HG02943 (cell line): ENCODE measurements around the gene SH3BP2.

Experiments
- ATAC-seq: cut with Tn5 transposase; IDR thresholded peaks from one replicate; pipeline ENCODE4 v1.9.1; 2021; ENCODE audit warnings: mild to moderate bottlenecking, low read depth, moderate library complexity; ENCODE audit not compliant: unreplicated experiment

SH3BP2 gene

GRCh38 chr4:2789793-2790582 lies 2.9 kb upstream of the SH3BP2 start:
- ATAC-seq, result no peak

DNA sequence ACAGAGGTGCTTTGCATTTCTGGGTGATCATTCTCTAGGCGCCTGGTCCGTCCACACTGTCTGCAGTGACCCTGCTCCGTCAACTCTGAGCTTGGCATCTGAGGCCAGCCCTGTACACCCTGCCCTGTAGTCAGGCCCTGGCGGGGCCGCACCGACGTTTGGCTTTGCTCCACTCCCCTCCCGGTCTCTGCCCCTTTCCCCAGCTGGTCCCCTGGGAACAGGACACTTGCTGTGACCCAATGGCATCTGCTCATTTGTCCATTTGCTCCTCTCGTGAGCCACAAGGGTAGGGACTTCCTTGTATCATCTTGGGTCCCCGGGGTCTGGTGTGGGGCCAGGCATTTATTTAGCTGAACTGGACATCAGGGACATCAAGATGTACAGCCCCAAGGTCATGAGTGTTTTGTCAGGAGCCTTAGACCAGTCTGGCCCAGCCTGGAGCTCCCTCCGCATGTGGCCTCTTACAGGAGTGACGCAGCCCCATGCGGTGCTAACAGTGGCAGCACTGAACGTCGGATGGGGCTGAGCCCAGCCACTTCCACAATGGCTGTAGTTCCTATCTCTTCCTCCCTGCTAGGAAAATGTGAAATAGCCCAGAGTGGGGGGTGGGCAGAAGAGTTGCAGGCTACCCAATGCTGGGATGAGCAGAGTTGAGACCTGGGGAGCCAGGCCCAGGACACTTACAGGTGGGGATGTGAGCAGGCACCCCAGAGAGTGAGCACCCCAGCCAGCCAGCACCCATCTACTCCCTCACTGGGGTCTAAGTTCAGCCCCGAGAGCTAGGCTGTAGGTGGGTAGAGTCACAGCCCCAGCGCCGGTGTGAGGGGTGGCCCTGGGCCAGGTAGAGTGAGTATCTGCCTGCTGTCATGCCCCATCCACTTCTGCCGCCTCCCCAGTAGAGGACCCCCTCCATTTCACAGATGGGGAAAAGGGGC lies 2.0 kb upstream of the SH3BP2 start:
- no peak for ATAC-seq

DNA sequence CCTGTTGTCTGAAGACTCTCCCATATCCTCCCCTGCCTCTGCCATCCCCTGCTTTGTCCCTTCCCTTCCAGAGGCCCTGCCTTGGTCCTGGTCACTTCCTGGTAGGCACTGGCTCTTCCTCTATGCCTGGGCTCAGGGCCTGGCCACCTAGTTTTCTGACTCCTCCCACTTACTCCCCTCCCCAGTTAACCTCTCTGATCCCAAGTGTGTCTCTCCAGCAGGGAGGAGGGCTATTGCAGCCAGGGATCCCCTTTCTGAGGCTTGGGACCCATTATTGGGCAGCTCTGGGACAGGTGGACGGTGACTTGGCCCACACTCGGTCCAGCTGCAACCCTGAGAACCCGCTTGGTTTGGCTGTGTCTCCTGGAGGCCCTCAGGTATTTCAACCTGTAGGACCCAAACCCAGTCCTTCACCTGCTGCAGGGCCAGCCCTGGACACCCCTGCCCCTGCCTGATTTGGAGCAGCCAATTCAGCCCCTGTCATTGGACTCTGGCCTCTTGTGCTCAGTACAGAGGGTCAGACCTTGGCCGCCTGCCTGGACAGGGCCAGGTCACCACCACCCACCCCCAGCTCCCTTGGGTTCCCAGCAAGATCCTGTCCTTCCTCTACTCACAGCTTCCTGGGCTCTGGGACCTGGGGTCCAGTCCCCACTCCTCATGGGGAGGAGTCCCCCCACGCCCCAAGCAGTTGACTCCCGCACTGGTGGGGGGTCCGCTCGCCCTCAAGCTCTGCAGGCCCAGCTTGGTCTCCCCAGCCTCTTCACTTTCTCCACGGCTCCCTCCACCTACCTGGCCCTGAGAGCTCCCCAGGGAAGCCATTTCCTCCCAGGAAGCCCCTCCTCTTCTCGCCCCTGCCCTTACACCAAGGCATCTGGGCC lies 1.1 kb upstream of the SH3BP2 start:
- no peak for ATAC-seq

- ATAC-seq, result no peak
These were observed 532 bp upstream of the SH3BP2 start for GRCh38 chr4:2792396-2792710.

GRCh38 chr4:2793586-2794485 lies 951 bp downstream of the SH3BP2 start:
- no peak for ATAC-seq

- no peak for ATAC-seq
These were observed 1.8 kb downstream of the SH3BP2 start for GRCh38 chr4:2794486-2795299.

- ATAC-seq, result no peak
These were observed 2.5 kb downstream of the SH3BP2 start for GRCh38 chr4:2795300-2795892.

DNA sequence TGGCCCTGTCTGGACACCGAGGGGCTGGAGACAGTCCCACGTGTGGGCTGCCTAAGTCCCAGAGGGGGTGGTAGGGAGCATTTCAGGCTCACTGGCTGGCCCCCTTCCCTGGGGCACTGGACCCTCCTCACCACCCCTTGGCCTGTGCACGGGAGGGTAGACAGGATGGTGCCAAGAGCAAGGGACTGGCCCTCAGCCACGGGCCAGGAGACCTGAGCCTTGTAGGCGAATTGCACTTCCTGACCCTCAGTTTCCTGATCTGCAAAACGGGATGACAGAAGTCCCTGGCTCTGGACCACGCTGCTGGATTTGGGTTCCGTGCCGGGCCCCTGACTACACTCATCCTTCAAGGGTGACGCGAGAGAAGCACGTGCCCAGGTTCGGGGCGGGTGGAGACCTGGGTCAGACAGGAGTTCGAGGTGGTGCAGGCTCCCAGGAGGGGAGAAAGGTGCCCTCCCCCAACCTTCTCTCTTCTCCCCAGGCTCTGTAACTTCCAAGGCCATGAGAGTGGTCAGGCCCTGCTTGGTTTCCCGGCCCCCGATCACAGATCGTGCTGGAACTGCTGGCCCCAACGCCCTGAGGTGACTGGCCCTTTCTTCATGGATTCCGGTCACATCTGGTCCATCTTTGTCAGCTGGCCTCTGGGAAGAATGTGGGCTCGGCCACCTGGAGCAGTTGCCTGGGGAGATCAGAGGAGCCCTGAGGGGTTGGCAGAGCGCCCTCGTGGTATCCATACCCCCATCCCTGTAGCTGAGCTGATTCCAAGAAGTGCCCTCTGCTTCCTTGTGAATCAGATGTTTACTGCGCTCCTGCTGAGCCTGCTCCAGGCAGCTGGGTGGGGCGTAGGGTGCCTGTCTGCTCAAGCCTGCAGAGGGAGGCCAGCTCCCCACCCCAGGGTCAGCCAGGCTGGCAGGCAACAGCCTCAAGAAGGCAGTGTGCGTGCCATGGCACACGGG lies 3.3 kb downstream of the SH3BP2 start:
- ATAC-seq, result no peak

GRCh38 chr4:2796849-2797544 lies 4.1 kb downstream of the SH3BP2 start:
- ATAC-seq, result no peak

GRCh38 chr4:2797545-2798305 lies 4.8 kb downstream of the SH3BP2 start:
- no peak for ATAC-seq

GRCh38 chr4:2798399-2799223 lies 5.7 kb downstream of the SH3BP2 start:
- ATAC-seq, result no peak

DNA sequence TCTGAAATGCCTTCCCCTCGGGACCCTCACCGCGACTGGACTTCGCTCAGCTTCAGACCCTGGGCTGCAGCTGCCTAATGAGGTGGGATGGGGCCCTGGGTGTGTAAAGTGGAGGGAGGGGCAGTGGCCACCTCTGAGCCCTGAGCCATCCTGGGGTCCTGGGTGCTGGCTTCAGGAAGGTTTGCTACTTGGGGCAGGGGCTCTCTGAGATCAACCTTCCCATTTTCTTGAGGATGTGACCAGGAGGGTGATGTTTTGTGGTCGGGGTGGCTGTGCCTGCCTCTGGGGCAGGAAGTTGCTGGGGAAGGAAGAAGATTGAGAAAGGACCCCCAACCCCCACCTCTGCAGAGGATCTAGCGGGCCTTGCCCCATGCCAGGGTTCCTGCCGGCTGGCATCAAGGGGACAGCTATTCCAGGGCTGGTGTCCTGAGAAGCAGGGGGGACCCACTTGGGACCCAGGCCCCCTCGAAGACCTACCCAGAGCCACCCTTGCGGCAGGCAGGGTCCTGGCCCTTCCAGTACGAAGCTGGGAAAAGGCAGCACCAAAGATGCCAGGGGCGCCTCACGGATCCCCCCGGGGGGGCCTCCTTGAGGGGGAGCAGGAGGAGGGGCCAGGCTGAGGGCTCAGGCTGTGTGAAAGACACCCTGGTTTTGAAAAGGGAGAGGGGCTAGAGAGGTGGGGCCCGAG lies 6.5 kb downstream of the SH3BP2 start:
- no peak for ATAC-seq

DNA sequence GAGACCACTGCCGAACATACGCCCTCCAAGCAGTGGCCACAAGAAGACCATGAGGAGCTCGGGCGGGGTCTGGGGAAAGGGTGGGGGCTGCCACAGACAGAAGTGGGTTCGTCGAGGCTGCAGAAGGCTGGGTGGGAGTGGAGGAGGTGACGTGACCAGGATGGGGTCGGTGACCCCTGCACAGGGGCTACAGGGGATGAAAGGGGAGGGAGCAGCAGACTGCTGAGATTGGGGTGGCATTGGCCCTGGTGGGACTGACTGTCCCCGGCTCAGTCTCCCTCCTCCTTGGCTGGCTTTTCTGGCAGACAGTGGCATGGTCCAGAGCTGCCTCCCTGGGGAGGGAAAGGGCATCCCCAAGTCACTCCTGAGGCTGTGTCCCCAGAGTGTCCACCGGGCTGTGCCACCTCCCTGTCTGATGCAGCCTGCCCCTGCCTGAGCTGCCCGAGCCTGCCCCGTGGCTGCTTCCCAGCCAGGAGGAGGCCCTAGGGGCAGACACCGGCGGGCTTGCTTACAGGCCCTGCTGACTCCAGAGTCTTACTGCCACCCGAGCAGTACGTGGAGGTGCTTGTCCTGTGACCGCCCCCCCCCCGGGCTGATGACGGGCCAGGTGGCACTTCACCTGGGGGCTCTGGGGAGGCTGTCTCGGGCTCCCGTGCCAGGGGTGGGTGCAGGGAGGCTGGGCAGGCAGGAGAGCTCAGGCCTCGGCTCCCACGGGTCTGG lies 7.2 kb downstream of the SH3BP2 start:
- no peak for ATAC-seq
